Measurements from ENCODE around the gene HBG1.

The HBG1 gene

DNA sequence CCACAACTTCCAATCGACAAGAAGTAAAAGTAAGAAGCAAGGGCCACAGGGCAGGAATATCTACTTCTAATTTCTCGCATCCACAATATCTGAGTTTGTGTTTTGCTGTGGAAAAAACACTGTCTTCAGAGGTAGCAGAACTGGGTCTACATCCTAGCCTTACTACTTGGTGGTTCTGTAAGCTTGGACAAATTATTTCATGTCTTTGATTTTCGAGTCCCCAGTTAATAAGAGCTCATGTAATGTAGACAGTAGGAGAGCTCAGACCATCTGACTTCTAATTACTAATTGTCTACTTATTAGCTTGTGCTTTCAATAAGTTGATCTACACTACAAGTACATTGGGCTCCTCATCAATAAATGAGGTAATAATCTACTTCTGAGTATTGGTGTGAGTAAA is 33.4 kb upstream of the HBG1 start:
- DNase-seq (ENCODE audit: low spot score): no peak
- TF ChIP-seq, protein P1, sequence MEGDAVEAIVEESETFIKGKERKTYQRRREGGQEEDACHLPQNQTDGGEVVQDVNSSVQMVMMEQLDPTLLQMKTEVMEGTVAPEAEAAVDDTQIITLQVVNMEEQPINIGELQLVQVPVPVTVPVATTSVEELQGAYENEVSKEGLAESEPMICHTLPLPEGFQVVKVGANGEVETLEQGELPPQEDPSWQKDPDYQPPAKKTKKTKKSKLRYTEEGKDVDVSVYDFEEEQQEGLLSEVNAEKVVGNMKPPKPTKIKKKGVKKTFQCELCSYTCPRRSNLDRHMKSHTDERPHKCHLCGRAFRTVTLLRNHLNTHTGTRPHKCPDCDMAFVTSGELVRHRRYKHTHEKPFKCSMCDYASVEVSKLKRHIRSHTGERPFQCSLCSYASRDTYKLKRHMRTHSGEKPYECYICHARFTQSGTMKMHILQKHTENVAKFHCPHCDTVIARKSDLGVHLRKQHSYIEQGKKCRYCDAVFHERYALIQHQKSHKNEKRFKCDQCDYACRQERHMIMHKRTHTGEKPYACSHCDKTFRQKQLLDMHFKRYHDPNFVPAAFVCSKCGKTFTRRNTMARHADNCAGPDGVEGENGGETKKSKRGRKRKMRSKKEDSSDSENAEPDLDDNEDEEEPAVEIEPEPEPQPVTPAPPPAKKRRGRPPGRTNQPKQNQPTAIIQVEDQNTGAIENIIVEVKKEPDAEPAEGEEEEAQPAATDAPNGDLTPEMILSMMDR (IDR thresholded peaks at IDR 0.05; ENCODE audit: extremely low read depth, missing control alignments): no peak

DNA sequence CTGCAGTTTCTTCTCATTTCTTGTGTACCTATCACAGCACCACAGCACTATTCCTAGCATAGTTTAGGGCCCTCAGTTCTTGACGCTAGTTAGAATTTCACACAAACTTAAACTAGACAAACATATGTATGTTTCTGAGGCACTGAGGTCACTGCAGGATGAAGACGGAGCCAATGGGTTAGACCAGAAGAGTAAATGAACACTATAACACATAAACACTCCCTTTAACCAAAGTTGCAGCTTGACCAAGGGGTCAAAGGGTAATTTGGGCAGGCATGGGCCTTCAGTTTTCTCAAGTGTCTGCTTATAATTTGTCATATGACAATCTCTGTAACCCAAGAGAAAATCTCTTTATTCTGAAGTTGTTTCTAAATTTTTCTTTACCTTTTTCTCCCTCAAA is 33.0 kb upstream of the HBG1 start:
- TF ChIP-seq, protein P1 (IDR thresholded peaks at IDR 0.05; ENCODE audit: extremely low read depth, missing control alignments): no peak
- no peak for DNase-seq (ENCODE audit: low spot score)

DNA sequence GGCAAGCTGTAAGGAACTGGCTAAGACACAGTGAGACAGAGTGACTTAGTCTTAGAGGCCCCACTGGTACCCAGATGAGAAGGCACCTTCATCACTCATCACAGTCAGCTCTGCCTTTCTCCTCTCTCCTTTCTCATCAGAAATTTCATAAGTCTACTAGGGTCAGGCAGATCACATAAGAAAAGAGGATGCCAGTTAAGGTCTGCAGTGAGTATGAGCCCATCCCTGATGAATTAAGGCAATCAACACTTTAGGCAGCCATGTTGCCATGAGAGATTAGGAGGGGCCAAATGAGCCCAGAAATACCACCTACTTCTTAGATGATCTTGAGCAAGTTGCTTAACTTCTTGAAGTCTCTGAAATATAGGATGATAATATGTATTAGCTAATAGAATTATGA is 31.9 kb upstream of the HBG1 start:
- TF ChIP-seq, protein P1 (IDR thresholded peaks at IDR 0.05; ENCODE audit: extremely low read depth, missing control alignments): no peak
- no peak for DNase-seq (ENCODE audit: low spot score)

DNA sequence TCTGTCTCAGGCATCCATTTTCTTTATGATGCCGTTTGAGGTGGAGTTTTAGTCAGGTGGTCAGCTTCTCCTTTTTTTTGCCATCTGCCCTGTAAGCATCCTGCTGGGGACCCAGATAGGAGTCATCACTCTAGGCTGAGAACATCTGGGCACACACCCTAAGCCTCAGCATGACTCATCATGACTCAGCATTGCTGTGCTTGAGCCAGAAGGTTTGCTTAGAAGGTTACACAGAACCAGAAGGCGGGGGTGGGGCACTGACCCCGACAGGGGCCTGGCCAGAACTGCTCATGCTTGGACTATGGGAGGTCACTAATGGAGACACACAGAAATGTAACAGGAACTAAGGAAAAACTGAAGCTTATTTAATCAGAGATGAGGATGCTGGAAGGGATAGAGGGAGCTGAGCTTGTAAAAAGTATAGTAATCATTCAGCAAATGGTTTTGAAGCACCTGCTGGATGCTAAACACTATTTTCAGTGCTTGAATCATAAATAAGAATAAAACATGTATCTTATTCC is 31.0 kb upstream of the HBG1 start:
- TF ChIP-seq, protein P1 (IDR thresholded peaks at IDR 0.05; ENCODE audit: extremely low read depth, missing control alignments): no peak
- peak; percentile 60 for DNase-seq (ENCODE audit: low spot score)

DNA sequence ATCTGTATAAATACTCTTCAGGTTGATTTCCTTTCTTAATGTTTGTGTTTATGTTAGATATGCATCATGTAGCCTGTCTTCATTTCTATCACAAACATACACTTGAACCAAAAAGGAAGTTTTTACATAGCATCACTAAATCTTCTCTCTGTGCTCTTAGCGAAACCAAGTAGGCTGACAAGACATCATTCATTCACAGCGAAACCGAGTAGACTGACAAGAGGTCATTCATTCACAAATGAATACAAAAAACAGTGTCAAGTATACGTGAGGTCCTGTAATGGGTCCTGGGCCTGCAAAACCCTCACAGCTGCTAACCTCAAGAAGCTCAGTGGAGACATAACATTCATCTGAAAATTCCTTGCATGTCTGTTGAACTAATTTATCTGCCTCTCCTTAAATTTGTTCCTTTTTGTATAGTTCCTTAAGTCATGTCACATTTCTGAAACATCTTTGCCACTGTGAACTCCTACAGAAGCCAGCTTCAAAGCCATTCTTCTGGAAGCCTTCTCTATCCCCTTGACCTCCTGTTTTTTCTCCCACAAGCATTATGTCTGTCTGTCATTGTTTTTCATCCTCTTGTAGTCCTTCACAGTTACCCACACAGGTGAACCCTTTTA is 29.9 kb upstream of the HBG1 start:
- TF ChIP-seq, protein P1 (IDR thresholded peaks at IDR 0.05; ENCODE audit: extremely low read depth, missing control alignments): no peak
- no peak for DNase-seq (ENCODE audit: low spot score)

DNA sequence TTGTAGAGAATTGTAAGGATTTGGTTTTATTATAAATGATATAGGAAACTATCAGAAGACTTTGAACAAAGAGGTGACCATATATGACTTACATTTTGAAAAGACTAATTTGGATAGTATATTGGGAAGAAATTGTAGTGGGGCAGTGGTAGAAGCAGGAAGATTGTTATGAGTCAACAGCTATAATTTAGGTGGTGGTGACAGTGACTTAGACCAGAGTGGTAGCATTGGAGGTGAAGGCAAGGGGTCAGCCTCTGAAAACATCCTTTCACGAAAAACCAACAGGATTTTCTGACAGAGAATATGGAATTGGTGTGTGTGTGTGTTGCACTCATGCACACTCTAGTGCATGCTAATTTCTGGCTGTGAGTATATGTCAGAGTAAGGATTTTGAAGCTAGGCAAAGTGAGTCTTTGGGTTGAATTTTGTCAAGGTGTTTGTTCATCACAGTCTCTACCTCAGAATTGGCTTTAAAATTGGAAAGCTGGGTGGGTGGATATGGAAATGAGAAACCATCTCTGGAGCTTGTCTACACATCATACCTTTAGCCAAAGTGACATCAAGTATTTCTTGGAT is 28.2 kb upstream of the HBG1 start:
- TF ChIP-seq, protein P1 (IDR thresholded peaks at IDR 0.05; ENCODE audit: extremely low read depth, missing control alignments): no peak
- DNase-seq (ENCODE audit: low spot score): no peak

DNA sequence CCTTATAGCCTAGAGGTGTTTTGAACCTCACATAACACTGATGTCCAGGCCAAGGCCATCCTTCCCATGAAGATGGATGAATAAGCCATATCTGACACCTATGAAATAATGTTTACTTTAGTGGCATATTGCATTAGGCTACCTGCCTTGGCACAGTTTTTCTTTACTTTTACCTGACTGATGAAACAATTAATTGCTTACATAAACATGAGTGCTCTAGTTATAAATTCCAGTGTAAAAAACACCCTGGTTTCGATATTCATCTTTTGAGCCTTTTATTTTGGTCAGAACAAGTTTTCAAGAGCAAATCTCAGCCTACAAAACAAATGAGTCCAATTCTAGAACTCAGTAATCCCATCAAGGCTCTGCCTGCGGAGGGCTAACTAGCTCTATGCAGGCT is 27.0 kb upstream of the HBG1 start:
- no peak for DNase-seq (ENCODE audit: low spot score)
- TF ChIP-seq, protein P1 (IDR thresholded peaks at IDR 0.05; ENCODE audit: extremely low read depth, missing control alignments): no peak
